ENCODE measurements around the gene RAB11FIP4.

The RAB11FIP4 gene

GRCh38 chr17:31556969-31557645 lies 165.6 kb downstream of the RAB11FIP4 start:
- DNase-seq, result no peak

GRCh38 chr17:31558748-31559583 lies 167.5 kb downstream of the RAB11FIP4 start:
- DNase-seq, result peak; percentile 40

GRCh38 chr17:31559584-31560501 lies 168.4 kb downstream of the RAB11FIP4 start:
- no peak for DNase-seq

GRCh38 chr17:31560616-31561235 lies 169.3 kb downstream of the RAB11FIP4 start:
- no peak for DNase-seq

GRCh38 chr17:31561469-31562375 lies 170.2 kb downstream of the RAB11FIP4 start:
- no peak for DNase-seq

GRCh38 chr17:31562376-31562840 lies 170.9 kb downstream of the RAB11FIP4 start:
- DNase-seq, result no peak

- DNase-seq, result no peak
Observed at GRCh38 chr17:31564291-31564690, 172.8 kb downstream of the RAB11FIP4 start.

GRCh38 chr17:31564883-31565301 lies 173.4 kb downstream of the RAB11FIP4 start:
- no peak for DNase-seq

GRCh38 chr17:31565652-31566051 lies 174.2 kb downstream of the RAB11FIP4 start:
- DNase-seq, result no peak

GRCh38 chr17:31566247-31566991 lies 174.9 kb downstream of the RAB11FIP4 start:
- DNase-seq, result no peak

- no peak for DNase-seq
Observed at GRCh38 chr17:31566992-31567373, 175.5 kb downstream of the RAB11FIP4 start.

GRCh38 chr17:31568121-31568520 lies 176.6 kb downstream of the RAB11FIP4 start:
- DNase-seq, result no peak

GRCh38 chr17:31568539-31568938 lies 177.1 kb downstream of the RAB11FIP4 start:
- no peak for DNase-seq

- DNase-seq, result no peak
Observed at GRCh38 chr17:31570231-31570630, 178.8 kb downstream of the RAB11FIP4 start.

- DNase-seq, result no peak
Observed at GRCh38 chr17:31570951-31571892, 179.7 kb downstream of the RAB11FIP4 start.

GRCh38 chr17:31572341-31572740 lies 180.9 kb downstream of the RAB11FIP4 start:
- no peak for DNase-seq

GRCh38 chr17:31573047-31573446 lies 181.6 kb downstream of the RAB11FIP4 start:
- DNase-seq, result no peak

GRCh38 chr17:31573861-31574260 lies 182.4 kb downstream of the RAB11FIP4 start:
- DNase-seq, result no peak

GRCh38 chr17:31574458-31574857 lies 183.0 kb downstream of the RAB11FIP4 start:
- no peak for DNase-seq

- no peak for DNase-seq
Observed at GRCh38 chr17:31575043-31575442, 183.6 kb downstream of the RAB11FIP4 start.

All from activated gamma-delta T cell treated with Interleukin-2 at 50 U/mL for 16 hours (primary cell).